NCI-H345 treated with DMSO at 0.1 percent for 48 hours (cell line): Measurements from ENCODE around the gene CFAP54.

Experiments used
- DNase-seq: peaks from one replicate; lab custom pipeline; 2025; ENCODE audit not compliant: unreplicated experiment; lab: John Stamatoyannopoulos, UW

Gene CFAP54

GRCh38 chr12:96811083-96811482 is 321.7 kb downstream of the CFAP54 start:
- no peak for DNase-seq

DNA sequence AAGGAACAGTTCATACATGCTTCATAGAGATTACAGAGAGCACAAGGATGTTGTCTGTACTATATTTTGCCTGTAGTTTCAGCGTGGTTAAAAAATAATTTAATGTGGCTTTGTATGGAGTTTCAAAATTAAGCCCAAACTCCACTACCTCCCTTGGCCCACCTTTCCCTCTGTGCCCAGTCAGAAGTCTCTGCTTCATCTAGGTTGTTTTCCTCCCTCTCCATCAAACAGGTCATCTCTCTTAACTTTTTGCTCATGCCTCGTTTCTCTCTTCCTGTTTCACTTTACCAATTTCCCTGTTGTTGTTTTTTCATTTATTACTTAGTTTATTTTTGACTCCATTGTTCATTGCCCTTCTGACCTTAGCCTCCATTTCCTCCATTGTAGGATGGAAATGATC is 322.8 kb downstream of the CFAP54 start:
- no peak for DNase-seq

DNA sequence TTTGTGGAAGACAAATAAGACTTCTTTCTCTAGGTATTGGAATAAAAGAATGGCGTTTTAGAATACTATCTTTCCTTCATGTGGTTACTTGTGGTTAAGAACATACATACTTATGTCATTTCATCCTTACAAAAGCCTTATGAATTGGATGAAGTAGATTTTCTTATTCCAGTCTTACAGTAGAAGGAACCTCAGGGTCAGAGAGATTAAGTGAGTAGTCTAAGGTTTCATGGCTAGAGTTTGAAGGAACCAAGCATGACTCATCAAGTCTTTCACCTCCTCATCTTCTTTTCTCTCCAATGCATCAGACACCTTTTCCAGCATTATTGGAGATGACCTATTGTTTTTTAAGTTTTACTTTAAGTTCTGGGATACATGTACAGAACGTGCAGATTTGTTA is 324.8 kb downstream of the CFAP54 start:
- DNase-seq, result no peak

DNA sequence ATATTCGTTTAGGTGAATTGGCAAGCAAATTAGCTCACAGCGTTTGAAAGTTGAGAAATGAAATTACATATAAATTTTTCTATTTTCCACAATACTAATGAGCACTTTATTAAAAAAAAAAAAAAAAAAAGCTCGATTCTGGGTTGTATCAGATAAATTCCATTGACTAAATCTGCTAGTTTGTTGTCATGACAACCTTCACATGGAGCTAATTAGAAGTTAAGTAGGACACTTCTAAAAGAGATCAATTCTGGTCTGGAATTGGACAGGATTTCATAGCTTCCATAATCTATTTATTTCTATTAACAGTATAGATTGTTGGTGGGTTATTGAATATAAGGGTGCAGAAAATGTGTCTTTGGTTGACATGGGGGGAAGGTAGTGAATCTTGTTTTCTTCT is 332.2 kb downstream of the CFAP54 start:
- DNase-seq, result no peak

DNA sequence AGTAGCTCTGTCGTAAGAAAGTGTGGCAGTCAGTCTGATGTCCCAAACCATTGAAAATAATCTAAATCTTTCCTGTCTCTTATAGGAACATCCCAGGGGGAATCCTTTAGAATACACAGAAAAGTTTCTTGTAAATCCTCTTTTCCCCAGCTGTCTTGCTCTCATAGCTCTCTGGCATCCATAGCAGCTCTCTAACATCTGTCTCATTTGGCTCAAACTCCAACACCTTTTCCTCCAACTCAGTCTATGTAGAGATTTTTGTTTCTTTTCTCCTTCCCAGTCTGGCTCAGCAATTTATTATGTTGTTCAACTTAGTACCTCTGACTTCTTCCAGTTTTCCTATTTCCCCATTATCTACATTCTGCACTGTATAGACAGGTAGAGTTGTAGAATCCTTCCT is 333.3 kb downstream of the CFAP54 start:
- DNase-seq, result no peak

DNA sequence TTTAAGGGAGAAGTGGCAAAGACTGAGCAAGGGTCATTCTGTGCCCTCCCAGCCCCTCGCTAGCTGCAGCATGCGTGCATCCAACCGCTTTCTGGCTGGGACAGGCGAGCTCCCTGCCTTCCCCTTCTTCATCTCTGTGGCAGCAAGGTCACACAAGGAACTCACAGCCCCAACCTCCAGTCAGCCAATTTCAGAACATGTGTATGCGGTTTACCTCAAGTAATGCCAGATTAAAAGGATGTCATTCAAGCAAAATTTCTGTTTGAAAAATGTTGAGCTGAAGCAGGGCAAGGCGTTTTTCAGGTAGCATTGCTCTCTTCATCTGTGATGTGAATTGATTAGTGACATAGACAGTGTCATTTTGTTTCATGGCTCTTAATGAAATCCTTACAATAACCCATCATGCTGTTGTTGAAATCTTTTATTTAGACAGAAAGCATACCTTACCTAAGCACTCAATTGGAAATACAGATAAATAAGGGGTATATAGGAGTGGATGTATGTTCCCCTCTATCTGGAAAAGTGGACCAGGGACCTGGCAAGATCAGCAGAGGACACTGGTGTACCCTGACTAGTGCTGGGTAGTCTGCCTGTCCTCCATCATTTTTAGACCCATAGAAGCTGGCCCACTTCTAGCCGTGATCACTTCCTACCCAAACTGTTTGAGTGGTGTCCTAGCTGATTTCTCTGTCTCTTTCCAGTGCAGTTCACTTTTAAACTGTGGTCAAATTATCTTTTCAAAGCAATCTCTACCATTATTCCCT is 334.9 kb downstream of the CFAP54 start:
- no peak for DNase-seq

GRCh38 chr12:96824838-96825236 is 335.5 kb downstream of the CFAP54 start:
- no peak for DNase-seq

GRCh38 chr12:96828169-96828789 is 338.9 kb downstream of the CFAP54 start:
- DNase-seq, result no peak

- DNase-seq, result no peak
These were observed 340.0 kb downstream of the CFAP54 start for GRCh38 chr12:96829354-96829753.

GRCh38 chr12:96831346-96831745 is 342.0 kb downstream of the CFAP54 start:
- no peak for DNase-seq

GRCh38 chr12:96846293-96846692 is 356.9 kb downstream of the CFAP54 start:
- no peak for DNase-seq

DNA sequence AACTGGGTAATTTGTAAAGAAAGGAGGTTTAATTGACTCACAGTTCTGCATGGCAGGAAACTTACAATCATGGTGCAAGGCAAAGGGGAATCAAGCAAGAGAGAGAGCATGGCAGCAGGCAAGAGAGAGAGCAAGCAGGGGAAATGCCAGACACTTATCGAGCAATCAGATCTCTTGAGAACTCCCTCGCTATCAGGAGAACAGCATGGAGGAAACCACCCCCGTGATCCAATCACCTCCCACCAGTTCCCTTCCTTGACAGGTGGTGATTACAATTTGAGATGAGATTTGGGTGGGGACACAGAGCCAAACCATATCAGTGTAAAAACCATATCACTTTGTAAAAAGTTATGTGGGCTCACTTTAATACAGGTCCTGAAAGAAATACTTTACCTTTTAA is 361.3 kb downstream of the CFAP54 start:
- DNase-seq, result no peak

DNA sequence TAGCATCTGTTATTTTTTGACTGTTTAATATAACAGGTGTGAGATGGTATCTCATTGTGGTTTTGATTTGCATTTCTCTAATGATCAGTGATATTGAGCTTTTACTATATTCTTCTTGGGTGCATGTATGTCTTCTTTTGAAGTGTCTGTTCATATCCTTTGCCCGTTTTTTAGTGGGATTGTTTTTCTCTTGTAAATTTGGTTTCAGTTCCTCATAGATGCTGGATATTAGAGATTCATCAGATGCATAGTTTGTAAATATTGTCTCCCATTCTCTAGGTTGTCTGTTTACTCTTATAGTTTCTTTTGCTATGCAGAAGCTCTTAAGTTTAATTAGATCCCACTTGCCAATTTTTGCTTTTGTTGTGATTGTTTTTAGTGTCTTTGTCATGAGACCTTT is 368.8 kb downstream of the CFAP54 start:
- no peak for DNase-seq

DNA sequence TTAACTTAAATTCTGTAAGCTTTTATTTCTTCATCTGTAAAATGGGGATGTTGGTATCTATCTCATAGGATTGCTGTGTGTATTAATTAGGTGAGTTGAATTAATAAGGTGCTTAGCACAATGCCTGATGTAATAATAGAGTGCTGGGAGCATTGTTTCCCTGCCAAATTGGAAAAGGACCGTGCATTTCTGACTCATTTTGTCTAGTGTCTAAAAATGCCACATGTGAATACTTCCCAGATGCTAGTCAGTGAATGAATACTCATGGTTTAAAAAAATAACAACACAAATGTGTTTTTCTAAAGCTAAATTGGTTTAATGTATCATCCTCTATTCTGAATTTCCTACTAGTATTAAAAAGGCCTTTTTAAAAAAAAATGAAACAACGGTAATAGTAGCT is 372.3 kb downstream of the CFAP54 start:
- no peak for DNase-seq

- no peak for DNase-seq
These were observed 372.9 kb downstream of the CFAP54 start for GRCh38 chr12:96862326-96862725.

GRCh38 chr12:96864335-96864734 is 375.0 kb downstream of the CFAP54 start:
- DNase-seq, result no peak

DNA sequence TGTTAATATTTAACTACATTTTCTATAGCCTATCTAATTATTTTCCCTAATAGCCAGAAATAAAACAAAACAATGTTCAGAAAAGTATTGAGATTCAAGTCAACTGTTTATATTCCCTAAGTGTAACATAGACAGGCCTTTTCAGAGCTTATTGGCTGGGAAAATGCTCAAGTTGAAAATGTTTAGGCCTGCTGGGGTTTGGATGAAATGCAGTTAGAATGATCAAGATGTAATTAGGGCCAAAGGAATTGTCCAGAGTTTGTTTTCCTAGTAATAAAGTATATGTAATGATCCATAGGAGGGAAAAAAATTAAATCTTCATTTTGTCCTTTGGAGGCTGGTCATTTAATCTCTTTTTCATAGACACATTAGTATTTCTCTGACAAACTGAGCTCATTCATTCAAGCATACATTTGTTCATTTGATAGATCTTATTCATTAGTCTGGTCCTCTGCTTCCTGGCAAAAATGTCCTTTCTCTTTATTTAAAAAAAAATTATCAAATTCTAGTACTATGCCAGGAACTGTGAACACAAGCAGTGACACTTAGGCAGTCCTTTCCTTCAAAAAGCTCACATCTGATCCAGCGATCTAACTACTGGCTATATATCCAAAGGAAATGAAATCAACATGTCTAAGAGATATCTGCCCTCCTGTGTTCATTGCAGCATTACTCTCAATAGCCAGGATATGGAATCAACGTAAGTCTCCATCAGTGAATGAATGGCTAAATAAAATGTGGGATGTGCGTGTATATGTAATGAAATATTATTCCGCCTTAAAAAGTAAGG is 377.6 kb downstream of the CFAP54 start:
- DNase-seq, result no peak

DNA sequence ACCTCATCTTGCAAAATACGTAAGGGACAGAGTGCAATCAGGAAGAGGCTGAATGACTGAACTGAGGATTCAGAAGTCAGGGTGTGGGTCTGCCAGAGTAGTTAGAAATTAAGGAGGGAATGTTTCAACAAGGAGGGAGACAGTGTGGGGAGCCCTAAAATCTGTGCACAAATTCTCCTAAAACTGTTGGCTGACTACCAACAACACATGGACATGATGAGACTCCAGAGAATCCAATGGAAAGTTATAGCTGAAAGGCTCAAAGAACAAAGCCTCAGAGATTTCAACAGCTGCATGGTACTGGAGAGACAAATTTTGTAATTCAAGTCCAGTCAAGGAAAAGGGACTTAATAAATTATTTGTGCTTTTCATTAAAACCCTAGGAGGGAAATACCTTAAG is 381.6 kb downstream of the CFAP54 start:
- DNase-seq, result no peak

DNA sequence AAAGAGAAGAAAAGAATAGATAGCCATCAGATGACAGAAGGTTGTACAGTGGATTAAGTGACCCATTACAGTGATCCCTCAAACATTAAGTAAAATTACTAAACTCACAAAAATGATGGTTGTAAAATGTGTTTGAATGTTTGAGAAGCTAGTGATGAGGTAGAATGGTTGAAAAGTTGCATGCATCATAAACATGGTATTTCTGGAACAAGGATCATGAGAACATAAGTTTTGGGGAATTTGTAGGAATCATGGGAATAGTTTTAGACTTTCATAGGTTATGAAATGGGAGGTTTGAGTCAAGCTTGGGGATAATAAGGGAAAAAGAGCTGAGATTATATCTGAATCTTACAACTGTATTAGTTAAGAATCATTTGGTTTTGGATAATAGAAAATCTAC is 383.6 kb downstream of the CFAP54 start:
- no peak for DNase-seq

DNA sequence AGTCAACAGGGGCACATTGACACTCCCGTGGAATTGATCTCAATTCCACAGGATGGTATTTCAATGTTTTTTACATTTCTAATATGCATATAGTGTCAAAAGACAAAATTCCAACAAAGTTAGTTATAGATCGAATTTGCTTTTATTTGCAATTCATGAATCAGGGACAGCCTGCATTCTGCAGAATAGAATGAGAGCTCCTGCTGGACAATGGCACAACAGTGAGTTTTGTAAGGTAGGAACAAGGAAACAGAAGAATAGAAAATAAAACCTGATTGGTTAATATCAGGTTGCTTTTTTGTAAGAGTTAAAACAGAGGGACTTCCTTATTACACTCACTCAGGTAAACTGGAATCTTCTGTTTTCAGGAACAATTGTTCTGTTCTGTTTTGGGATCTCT is 384.8 kb downstream of the CFAP54 start:
- no peak for DNase-seq

DNA sequence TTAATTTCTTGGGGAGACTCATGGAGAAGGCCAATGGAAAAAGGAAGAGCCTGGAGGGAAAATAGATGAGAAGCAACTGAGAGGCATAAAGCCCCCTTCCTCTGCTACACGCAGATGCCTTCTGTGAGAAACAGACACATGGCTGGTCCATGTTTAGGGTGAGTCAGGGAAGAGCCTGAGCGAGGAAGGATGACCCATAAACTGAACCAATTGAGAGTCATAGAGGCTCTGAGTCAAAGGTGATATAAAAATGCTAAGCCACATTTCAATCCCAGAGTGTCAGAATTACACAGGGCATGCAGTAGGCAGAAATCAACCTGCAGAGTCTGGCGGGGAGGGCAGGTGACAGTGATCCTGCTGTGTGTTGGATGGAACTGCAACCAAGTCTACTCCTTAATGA is 387.6 kb downstream of the CFAP54 start:
- DNase-seq, result no peak

DNA sequence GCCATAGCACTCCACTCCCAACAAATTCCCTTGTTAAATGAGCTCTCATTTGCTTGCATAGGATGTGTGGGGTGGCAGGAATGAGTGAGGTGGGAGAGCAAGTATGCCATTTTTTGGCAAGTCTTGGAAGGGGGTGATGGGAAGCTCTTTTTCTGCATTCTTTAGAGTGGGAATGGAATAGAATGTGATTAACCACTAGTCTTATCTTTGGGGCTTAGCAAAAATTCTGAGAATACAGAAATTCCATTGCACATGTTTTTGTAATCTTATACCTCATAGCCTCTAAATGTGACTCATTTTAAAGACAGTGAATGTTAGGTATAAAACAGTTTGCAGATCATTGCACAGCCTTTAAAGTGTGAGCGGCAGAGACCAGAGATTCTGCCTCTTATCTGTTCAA is 389.3 kb downstream of the CFAP54 start:
- no peak for DNase-seq
